DND-41 (cell line): ENCODE data around the gene SDHC.

Experiments
- CTCF ChIP-seq: IDR thresholded peaks from 2 replicates; pipeline ENCODE4 v1.5.1; 2012; ENCODE audit warnings: borderline replicate concordance, low read length, moderate library complexity, mild to moderate bottlenecking; ENCODE audit not compliant: poor library complexity, severe bottlenecking; ENCODE audit errors: extremely low read depth
- EZH2 ChIP-seq: IDR thresholded peaks from 3 replicates; pipeline ENCODE4 v1.6.1; 2012; ENCODE audit warnings: borderline replicate concordance, low read depth, mild to moderate bottlenecking, moderate library complexity, low read length, inconsistent platforms; ENCODE audit not compliant: severe bottlenecking

GRCh38 chr1:161335796-161336195 is 21.6 kb downstream of the SDHC start:
- TF ChIP-seq EZH2 (no peak), CTCF (no peak)
